Pons (tissue), 1 donor: ENCODE data around the gene PLBD1.
A peak's percentile ranks its signal among the peaks of the same experiment; 100 is the strongest.

Source experiments
- DNase-seq: peaks from one replicate; pipeline ENCODE4 v3.0.0-alpha.2; 2016; ENCODE audit warnings: low spot score

PLBD1 gene

DNA sequence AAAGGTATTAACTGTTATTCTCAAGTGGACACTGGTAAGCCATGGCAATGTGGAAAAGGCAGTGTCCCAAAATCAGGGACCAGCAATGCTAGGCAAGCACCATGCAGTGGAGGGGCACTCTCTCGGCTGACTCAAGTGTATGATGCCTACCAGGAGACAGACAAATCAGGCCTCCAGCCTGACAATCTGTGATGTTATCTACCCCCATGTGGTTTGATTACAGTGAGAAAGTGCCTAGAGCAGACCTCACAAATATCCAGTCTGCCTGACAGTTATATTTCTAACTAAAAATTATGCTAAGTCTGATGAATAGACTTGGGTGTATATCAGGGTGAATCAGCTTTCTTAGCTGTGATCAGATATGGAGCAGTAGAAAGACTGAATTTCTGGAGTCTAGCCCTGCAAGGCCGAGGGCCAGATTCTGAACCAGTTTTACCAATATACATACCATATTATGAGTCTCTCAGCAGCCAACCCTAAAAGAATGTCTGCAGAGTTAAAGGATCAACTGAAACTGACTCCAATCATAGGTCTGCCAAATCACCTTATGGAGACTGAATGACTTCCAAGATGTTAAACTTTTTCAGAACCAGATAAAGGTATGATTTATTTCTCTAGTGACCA, 3.2 kb downstream of the PLBD1 start:
- no peak for DNase-seq

DNA sequence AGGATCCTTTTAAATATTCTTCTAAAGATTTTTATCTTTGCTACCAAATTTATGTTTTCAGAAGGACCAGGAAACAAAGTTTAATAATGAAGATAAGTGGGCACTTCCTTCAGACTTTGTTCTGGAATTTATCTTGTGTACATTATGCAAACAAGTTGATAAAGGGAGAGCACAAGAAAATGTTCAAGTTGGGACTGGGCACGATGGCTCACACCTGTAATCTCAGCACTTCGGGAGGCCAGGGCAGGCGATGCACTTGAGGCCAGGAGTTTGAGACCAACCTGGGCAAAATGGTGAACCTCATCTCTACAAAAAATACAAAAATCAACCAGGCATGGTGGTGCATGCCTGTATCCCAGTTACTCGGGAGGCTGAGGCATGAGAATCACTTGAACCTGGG, 4.6 kb downstream of the PLBD1 start:
- no peak for DNase-seq

DNA sequence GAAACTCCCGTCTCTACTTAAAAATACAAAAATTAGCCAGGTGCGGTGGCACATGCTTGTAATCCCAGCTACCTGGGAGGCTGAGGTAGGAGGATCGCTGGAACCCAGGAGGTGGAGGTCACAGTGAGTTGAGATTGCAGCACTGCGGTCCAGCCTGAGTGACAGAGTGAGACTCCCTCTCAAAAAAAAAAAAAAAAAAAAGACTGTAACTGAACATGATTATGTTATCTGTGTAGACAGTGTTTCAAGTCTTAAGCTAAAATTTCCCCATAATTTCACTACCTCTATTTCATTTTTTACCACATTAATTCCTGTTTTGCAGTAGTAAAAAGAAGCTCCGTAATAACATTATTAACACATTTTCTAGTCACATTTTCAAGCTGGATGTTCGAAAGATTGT, 5.4 kb downstream of the PLBD1 start:
- no peak for DNase-seq

DNA sequence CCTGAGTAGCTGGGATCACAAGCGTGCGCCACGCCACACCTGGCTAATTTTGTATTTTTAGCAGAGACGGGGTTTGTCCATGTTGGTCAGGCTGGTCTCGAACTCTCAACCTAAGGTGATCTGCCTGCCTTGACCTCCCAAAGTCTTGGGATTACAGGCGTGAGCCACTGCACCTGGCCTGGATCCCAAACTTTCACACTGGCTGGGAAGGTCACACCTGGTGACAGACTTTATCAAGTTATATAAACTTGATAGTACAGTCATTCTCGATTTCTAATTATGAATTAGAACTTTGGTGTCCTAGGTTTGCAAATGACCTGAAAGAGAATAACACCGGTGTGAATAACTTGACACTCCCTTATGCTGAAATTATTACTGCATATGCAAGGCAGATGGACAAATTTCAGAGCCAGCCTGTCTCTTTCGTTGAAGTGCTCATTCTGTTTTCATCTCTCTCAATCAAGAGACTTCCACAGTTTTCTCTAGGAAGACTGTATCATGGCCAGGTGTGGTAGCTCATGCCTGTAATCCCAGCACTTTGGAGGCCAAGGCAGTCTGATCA, 5.9 kb downstream of the PLBD1 start:
- no peak for DNase-seq

DNA sequence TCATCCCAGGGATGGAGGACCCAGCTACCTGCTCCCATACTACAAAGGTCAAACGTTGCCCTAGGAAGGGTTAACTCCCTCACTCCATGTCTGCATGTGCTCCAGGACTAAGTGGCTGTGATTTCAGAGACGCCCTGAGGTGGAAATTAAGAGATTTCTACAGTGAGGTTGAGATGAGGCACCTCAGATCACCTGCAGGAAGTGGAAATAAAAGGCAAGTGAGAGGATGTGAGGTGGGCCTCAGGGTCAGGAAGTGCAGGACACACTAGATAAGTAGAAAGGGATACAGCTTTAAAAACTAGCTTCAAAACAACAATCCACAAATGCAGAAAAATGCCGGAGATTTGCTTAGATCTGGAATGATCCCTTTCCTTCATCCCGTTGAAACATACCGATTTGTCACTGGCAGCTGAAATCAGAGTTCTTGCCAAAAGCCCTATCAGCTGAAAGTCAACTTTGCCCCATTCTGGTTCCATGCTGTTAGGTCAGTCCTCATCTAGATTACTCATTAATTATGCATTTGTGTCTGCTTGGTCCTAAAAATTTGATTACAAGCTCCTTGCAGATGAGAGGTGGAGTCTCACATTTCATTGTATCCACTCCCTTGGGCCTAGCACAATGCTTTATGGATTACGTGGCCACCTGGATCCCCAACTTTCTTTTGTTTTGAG, 6.6 kb downstream of the PLBD1 start:
- DNase-seq, result no peak

DNA sequence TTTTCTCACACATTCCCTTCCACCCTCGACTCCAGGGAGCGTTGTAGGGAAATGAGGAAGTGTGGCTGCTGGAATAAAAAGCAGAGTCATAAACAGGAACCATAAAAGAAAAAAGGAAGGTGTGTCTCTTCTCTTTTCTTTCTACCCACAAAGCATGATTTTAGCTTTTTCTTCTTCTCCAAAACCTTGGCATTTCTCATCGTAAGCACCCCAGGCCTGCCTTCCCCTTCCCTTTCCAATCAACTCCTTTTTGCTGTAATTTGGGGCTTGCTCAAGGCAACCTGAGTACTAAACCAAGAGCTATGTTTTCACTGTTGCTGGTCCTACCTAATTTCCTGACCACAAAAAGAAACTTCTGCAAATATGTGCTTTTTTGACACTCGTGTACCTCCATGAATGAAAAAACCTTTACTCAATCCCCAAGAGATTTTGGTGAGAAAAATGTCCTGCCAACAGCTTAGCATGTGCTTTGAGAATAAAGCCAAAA, 9.2 kb downstream of the PLBD1 start:
- DNase-seq, result no peak

DNA sequence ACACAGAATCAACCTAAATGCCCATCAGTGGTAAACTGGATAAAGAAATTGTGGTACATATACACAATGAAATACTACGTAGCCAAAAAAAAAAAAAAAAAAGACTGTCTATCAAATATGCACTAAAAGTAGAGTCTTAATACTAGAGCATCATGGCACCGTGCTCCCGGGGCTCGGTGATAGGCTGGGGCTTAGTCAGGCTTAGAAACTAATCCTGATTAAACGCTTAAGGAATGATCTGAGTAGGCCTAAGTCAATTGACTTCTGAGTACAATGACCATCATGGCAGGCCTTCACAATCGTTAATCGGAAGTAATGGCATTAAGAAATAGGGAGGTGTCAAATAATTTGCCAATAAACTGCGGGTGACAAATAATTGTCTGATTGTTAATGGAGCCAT, 9.7 kb downstream of the PLBD1 start:
- no peak for DNase-seq

DNA sequence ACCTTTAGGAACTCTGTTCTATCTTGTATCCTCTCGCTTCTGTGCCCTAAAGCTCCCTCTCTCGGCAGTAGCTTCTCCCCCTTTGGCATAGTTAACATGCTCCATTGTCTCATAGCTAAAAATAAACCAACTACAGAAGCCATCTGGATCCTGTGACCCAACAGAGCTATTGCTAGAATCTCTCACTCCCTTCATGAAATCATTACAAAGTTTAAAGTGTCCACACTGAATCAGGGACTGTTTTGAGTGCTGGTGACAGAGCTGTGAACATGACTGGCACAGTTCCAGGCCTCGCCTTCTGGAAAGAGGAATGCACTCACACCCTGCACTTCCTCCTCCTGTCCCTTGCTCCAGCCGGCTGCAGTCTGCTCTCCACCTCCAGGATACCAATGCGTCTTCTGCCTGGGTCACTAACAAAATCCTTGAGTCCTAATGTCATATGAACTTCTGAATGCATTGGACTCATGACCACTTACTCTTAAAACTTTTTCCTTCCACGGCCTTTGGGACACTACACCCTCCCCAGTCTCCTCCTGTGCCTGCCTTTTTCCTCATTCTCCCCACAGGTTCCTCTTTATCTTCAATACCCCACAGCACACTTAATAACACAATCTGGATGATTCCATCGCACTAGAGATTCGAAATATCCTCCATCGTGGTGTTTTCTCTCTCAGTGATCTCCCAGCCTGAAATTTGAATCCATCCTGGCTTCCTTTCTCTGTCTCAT, 13.2 kb downstream of the PLBD1 start:
- peak; percentile 82 for DNase-seq

DNA sequence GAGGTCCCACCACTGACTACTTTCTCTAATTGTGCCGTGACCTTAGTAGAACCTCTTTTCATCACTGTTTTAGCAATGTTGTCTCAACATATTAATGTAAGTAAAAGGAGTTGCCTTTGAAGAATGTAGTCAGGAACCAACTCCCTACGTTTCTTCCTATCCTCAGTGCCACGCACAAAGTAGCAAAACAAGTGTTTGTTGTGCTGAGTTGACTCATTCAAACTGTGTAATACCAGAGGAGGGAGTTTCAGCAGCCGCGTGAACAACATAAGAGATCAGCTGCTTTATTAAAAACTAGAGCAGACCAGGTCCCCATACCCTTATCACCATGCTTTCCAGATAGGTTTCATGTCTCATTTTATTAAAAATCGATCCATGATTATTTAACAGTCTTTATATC, 19.1 kb downstream of the PLBD1 start:
- no peak for DNase-seq

DNA sequence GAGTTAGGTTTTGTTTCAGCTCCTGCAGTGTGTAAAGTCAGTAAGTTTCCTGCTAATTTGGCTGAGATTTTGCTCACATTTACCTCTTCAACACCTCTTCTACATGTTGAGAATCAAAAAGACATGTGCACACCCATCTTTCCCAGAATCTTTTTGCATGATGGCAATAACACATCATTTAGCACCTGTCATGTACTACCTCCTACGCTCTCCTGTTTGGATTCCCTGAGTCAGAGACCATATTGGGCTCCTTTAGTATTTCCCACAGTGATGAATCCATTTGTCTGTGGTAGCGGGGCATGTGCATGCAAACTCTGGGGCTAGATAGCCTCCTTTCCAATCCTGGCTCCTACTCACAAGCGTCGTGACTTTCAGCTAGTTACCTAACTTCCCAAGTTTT, 20.1 kb downstream of the PLBD1 start:
- DNase-seq, result no peak

DNA sequence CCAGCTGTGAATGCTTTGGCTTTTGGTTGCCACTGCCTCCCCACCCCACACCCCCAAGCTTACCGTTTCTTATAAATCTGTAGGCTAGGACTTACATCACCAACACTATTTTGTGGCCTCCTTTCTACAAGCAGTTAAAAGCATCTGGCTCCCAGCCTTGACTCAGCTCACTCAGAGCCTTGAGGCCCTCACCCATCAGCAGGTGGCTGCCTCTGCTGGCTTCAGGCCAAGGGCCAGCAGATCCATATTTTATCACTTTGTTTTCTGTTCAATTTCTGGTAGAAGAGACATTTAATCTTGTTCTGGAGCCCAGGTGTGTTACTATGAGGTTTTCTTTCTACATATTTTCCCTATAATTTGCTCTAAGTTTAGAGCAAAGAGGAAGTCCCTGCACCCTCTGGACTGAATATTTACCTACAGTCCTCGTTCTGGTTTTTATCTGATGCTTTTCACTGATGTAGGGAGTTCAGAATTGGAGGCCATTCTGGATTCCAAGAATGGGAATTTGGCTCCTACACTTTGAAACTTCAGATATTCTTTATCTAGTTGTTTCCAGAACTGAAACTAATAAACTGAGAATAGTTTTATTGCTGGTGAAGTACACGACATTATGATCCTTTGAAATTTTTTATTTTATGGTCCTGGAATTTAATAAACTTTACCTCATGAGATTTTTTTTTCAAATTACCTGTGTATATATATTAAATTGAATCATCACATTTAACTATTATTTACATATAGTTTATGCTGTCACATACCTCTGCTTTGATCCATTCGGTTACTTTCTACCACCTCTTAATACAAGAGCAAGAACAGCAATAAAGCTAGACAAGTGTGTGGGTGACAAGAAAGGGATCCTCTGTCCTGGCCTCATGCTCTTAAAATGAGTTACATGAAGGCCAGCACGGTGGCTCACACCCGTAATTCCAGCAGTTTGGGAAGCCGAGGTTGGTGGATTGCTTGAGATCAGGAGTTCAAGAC, 22.2 kb downstream of the PLBD1 start:
- DNase-seq, result no peak

DNA sequence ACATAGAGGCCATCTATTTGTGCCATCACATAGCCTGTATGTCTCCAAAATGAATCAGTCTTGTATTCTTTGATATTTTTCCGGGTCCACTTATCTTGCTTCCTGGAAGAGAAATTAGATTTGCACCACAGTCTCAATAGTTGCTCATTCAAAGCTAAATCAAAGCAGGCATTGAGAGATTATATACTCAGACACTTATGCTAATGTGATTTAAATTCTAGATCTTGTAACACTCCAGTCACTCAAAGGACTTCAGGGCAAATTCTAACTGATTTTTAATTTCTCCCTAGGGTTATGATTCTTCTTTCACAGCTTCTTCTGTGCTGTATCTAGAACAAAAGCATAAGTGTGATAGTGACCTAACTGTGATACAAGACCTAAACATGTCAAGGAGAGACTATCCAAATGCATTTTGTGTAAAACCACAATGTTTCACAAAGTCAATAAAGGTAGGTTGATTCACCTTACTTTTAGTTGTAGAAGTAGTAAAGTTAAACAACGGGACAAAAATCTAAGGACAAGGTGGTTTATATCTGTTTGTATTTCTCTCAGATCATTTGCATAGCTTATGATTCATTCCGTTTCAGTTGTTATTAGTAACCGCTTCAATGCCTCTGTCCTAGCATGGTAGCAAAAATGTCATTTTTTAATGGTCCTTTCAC, 26.8 kb downstream of the PLBD1 start:
- DNase-seq, result no peak

DNA sequence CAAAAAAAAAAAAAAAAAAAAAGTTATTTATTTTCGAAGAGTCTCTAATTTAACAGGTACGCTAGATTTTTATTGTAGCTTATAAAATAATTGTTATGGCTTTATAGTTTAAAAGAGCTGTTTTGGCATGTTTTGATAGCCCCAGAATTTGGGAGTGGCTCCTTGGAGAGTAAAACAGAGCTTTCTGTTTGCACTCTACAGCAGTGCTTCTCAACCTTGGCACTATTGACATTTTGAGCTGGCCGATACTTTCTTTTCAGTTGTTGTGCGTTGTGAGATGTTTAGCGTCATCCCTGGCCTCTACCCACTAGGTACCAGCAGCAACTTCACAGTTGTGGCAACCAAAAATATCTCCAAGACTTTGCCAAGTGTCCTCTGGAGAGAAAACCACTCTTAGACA, 30.6 kb downstream of the PLBD1 start:
- no peak for DNase-seq

DNA sequence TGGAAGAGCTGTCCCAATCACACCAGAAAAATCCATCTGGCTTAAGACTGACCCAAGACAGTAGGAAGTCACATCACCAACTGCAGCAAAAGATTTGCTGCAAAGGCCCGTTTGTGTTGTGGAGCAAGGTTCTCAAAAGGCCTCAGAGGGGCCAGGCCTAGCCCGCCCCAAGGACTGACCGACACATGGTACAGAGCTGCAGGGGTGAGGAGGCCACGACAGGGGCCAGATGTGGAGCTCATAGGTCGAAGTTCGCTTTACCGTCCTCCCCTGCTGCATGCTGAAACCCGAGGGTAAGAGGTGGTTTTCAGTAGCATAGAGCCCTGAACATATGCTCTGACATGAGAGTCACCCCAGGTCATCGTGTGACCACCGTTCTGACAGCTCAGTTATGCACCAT, 35.5 kb downstream of the PLBD1 start:
- DNase-seq, result no peak

DNA sequence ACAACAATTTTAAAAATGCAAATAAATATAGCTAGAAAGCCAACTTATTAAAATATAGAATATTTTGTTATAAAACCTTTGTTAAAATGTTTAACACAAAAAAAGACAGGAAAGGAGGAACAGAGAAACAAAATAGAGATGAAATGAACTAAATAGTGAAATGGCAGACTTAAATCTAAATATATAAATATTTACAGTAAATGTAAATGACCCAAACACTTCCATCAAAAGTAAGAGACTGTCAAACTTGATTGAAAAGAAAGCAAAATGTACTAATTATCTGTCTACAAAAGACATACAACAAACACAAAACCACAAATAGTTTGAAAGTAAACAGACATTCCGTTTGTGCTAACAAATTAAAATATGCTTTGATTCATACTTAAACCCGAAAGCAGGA, 41.7 kb downstream of the PLBD1 start:
- DNase-seq, result no peak

DNA sequence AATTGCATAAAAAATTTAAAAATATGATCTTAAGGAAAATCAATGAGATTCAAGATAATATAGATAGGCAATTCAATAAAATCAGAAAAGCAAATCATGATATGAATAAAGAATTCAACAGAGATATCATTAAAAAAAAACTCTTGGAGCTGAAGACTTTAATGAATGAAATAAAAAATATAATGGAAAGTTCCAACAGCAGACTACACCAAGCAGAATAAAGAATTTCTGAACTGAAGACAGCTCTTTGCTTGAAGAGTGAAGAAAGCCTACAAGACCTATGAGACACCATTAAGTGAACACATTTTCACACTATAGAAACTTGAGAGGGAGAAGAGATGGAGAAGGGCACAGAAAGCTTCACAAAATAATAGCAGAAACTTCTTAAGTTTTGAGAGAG, 45.9 kb downstream of the PLBD1 start:
- DNase-seq, result no peak

DNA sequence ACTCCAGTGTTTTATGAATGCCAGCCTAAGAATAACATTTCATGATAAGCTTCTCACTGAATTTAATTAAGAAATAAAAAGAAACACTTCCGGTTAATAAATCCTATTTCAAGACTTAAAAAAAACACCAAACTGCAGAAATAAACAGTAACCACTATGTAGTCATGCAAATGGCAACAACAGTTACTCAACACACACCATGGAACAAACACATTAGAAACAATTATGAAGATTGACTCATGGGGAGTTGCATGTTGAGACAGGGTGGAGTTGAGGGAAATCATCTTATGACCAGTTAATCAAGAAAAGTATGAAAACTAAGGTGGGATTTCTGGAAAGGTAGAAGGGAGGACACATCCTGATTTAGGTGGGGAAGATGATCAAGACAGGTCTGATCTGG, 52.7 kb downstream of the PLBD1 start:
- no peak for DNase-seq

DNA sequence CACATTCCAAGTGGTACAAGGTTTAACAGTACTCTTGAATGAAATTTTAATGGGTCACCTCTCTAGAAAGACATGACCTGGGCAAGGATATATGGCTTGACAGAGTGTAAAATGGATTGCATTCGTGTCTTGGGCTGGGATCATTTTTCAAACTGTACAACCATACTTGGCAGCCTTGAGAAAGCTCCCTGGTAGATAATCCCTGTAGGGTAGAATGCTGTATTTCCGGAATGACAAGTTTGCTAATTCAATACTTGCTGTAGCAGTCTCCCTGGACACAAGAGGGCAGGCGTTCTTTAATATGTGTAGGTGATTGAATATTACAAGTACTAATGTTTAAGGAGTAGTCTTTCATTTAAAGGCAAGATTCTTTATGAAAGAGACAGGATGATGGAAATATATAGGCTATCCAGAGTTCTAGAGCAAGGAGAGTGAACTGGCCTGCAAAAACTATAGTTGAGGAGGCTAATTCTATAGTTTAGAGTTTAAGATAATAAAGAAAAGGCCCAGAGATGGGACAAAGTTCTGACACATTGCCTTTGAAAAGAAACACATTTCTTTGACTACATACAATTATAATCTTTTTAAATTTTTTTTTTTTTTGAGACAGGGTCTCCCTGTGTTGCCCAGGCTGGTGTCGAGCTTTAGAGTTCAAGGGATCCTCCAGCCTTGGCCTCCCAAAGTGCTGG, 53.4 kb downstream of the PLBD1 start:
- DNase-seq, result peak; percentile 34

DNA sequence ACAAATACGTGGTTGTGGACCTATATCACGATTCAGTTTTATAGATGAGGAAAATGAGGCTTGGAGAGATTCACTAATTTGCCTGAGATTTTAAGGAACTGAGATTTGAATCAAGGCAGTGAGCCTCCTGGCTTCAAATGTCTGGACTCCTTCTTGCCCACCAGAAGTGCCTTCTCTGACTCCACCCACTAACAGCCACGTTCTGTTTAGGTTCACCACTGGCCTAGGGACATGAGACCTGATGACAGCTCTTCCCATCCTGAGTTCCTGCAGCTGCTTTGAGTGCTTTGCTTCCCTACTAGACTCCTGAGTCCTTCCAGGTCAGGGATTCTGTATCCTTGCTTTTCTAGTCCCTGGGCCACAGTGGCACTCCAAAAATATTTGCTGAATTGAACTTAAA, 57.1 kb downstream of the PLBD1 start:
- DNase-seq, result no peak
